Stimulated activated CD4-positive, alpha-beta T cell treated with anti-CD3 and anti-CD28 coated beads, Interleukin-2, amount 100 ng/mL, for 24 hours (primary cell): Measurements from ENCODE around the gene LRCH2.

Experiments used
- DNase-seq, 2 donors: peaks; one replicate each; pipeline ENCODE4 v3.0.0-alpha.2; 2020

Gene LRCH2

GRCh38 chrX:115204040-115204439 is 29.9 kb downstream of the LRCH2 start:
- no peak for DNase-seq

- no peak for DNase-seq
These were observed 41.6 kb downstream of the LRCH2 start for GRCh38 chrX:115192244-115192700.

- no peak for DNase-seq
These were observed 42.2 kb downstream of the LRCH2 start for GRCh38 chrX:115191490-115192243.

- no peak for DNase-seq
These were observed 43.0 kb downstream of the LRCH2 start for GRCh38 chrX:115190636-115191489.

GRCh38 chrX:115189646-115190635 is 44.0 kb downstream of the LRCH2 start:
- no peak for DNase-seq

- no peak for DNase-seq
These were observed 44.8 kb downstream of the LRCH2 start, which contains the start of gene RBMXL3 for GRCh38 chrX:115189110-115189509. Gene RBMXL3, plus strand, starts transcription at chrX:115189410. Its CDS starts 32 bp downstream, at chrX:115189442.

GRCh38 chrX:115183980-115184379 is 49.9 kb downstream of the LRCH2 start:
- DNase-seq, result no peak

- DNase-seq, result no peak
These were observed 55.4 kb downstream of the LRCH2 start for GRCh38 chrX:115178473-115178872.

GRCh38 chrX:115177932-115178331 is 56.0 kb downstream of the LRCH2 start:
- no peak for DNase-seq

GRCh38 chrX:115174548-115174947 is 59.3 kb downstream of the LRCH2 start:
- DNase-seq, result no peak

GRCh38 chrX:115173181-115173580 is 60.7 kb downstream of the LRCH2 start:
- no peak for DNase-seq

GRCh38 chrX:115147220-115147619 is 86.7 kb downstream of the LRCH2 start:
- no peak for DNase-seq

- DNase-seq, result no peak
These were observed 91.8 kb downstream of the LRCH2 start for GRCh38 chrX:115142057-115142456.

- no peak for DNase-seq
These were observed 95.9 kb downstream of the LRCH2 start for GRCh38 chrX:115138040-115138439.

GRCh38 chrX:115134382-115134781 is 99.5 kb downstream of the LRCH2 start:
- no peak for DNase-seq

GRCh38 chrX:115112411-115112810 is 121.5 kb downstream of the LRCH2 start:
- DNase-seq, result no peak

- DNase-seq, result no peak
These were observed 135.0 kb downstream of the LRCH2 start for GRCh38 chrX:115098897-115099296.

GRCh38 chrX:115093191-115093590 is 140.7 kb downstream of the LRCH2 start:
- no peak for DNase-seq

- DNase-seq, result no peak
These were observed 144.5 kb downstream of the LRCH2 start for GRCh38 chrX:115089419-115089818.

GRCh38 chrX:115068896-115069295 is 165.0 kb downstream of the LRCH2 start:
- no peak for DNase-seq

- no peak for DNase-seq
These were observed 166.1 kb downstream of the LRCH2 start for GRCh38 chrX:115067812-115068211.

GRCh38 chrX:115065304-115065703 is 168.6 kb downstream of the LRCH2 start:
- no peak for DNase-seq
